Mammary epithelial cell (primary cell): ENCODE measurements around the gene GRIFIN.

Source experiments
- EZH2 ChIP-seq: IDR thresholded peaks from 2 replicates; pipeline ENCODE4 v1.6.1; 2012; ENCODE audit warnings: low read length, inconsistent platforms, borderline replicate concordance
- TF ChIP-seq, protein P1 (sequence below), 2 donors: IDR thresholded peaks in 1 of 2; conservative IDR thresholded peaks in 1 of 2; 2 replicates each; pipeline ENCODE4 v1.5.1; 2011 to 2012; ENCODE audit warnings: inconsistent platforms in 2 of 2, low read length in 2 of 2, mild to moderate bottlenecking in 2 of 2, control low read depth in 1 of 2, low read depth in 1 of 2; ENCODE audit not compliant: insufficient read depth in 1 of 2; ENCODE audit errors: extremely low read depth in 1 of 2

DNA sequence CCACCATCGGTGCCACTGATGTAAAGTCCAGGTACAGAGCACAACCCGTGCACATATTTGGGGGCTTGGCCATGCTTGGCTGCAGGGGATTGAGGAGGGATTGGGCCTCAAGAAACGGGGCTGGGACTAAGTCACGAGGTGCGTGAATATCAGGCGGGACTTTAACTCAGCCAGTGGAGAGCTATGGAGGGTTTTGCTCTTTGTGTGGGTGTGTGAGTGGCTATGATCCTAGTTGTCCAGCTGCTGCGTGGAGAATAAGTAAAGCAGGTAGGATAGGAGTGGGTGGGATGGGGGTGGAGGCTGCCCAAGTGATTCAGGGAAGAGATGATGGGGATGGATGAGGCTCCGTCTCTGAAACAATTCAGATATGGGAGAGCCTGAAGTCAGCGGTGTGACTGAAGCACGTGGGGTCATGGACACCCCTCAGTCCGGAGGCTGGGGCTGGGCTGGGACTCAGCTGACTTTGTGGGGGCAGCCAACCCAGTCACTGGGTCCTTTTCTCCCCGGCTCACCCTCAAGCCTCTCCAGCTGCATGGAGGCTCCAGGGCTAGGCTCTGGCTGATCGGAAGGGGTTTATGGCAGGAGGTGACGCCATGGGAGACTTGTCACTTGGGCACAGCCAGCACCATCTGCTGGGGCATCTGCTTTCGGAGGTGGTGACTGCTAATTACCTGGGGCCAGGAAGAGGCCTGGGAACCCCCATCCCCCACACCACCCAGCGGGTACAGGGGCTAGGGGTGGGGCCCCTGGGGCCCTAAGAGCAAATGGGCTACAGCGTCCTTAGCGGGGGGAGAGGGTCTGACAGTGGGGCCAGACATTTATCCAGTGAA is 41.7 kb upstream of the GRIFIN start:
- TF ChIP-seq, protein P1, sequence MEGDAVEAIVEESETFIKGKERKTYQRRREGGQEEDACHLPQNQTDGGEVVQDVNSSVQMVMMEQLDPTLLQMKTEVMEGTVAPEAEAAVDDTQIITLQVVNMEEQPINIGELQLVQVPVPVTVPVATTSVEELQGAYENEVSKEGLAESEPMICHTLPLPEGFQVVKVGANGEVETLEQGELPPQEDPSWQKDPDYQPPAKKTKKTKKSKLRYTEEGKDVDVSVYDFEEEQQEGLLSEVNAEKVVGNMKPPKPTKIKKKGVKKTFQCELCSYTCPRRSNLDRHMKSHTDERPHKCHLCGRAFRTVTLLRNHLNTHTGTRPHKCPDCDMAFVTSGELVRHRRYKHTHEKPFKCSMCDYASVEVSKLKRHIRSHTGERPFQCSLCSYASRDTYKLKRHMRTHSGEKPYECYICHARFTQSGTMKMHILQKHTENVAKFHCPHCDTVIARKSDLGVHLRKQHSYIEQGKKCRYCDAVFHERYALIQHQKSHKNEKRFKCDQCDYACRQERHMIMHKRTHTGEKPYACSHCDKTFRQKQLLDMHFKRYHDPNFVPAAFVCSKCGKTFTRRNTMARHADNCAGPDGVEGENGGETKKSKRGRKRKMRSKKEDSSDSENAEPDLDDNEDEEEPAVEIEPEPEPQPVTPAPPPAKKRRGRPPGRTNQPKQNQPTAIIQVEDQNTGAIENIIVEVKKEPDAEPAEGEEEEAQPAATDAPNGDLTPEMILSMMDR (conservative IDR thresholded peaks at IDR 0.05 in 1 of 2, IDR thresholded peaks at IDR 0.05 in 1 of 2; ENCODE audit: extremely low read depth in 1 of 2, insufficient read depth in 1 of 2, low read depth in 1 of 2, low read length in 2 of 2) = no peak
- no peak for TF ChIP-seq EZH2
